ENCODE results near the gene ALDOC. TPM values are rescaled to one million over a fixed set of nuclear protein-coding genes. Genes with fewer than 3 reads are reported as not detected.

ALDOC gene
- total and polyA plus RNA-seq, 2 donors (not counting 1 experiment from before 2014, with no cell fraction given), result 91.3 to 111 TPM

GRCh38 chr17:28597606-28598383 lies 21.1 kb upstream of the ALDOC start:
- Histone ChIP-seq H3K9me3 (ENCODE audit: control insufficient read depth, insufficient read depth, low read depth, low read length) (no peaks in the 10 kb centered on the region), H3K4me2 (ENCODE audit: extremely low read depth, insufficient read depth, low read length) (peak overlapping the region; percentile 98), H3K27ac (ENCODE audit: insufficient read depth, low read length) (peak overlapping the region; percentile 94), H3K4me1 (ENCODE audit: control insufficient read depth, extremely low read depth, insufficient read depth, low read length) (peaks cover 6% of the 10 kb centered on the region), H3K36me3 (ENCODE audit: control insufficient read depth, insufficient read depth, low read length) (no peaks in the 10 kb centered on the region), H3K9ac (ENCODE audit: insufficient read depth, low read length) (no peak overlapping the region), H3K4me3 (replicated peaks in 1 of 4; ENCODE audit: control extremely low read depth in 1 of 4, insufficient read depth in 1 of 4, low read depth in 3 of 4, low read length in 4 of 4) (peak overlapping the region; percentile 62 to 94 (median 86)), H3K79me2 (ENCODE audit: control insufficient read depth, insufficient read depth, low read length) (peaks cover 16% of the 10 kb centered on the region), H2AFZ (ENCODE audit: low read length) (no peak overlapping the region), H3K27me3 (ENCODE audit: control insufficient read depth, insufficient read depth, low read length) (no peaks in the 10 kb centered on the region), H4K20me1 (ENCODE audit: control insufficient read depth, extremely low read depth, insufficient read depth, low read length) (no peaks in the 10 kb centered on the region)
- TF ChIP-seq EZH2 (IDR thresholded peaks at IDR 0.05; ENCODE audit: low read length, missing control alignments) (no peak), CTCF (conservative IDR thresholded peaks at IDR 0.05 in 1 of 2, IDR thresholded peaks at IDR 0.05 in 1 of 2; ENCODE audit: low read depth in 1 of 2, low read length in 2 of 2) (no peak)
- DNase-seq (ENCODE audit: low read depth in 2 of 2), result no peak

- no peaks in the 10 kb centered on the region for H4K20me1 ChIP-seq (ENCODE audit: control insufficient read depth, extremely low read depth, insufficient read depth, low read length)
- peaks cover 1% of the 10 kb centered on the region for H3K79me2 ChIP-seq (ENCODE audit: control insufficient read depth, insufficient read depth, low read length)
- TF ChIP-seq CTCF (conservative IDR thresholded peaks at IDR 0.05 in 1 of 2, IDR thresholded peaks at IDR 0.05 in 1 of 2; ENCODE audit: low read depth in 1 of 2, low read length in 2 of 2) (no peak), EZH2 (IDR thresholded peaks at IDR 0.05; ENCODE audit: low read length, missing control alignments) (no peak)
- H3K27ac ChIP-seq (ENCODE audit: insufficient read depth, low read length), result no peak overlapping the region
- no peaks in the 10 kb centered on the region for H3K4me1 ChIP-seq (ENCODE audit: control insufficient read depth, extremely low read depth, insufficient read depth, low read length)
- peaks cover 14% of the 10 kb centered on the region for H3K36me3 ChIP-seq (ENCODE audit: control insufficient read depth, insufficient read depth, low read length)
- H3K4me3 ChIP-seq (replicated peaks in 1 of 4; ENCODE audit: control extremely low read depth in 1 of 4, insufficient read depth in 1 of 4, low read depth in 3 of 4, low read length in 4 of 4), result no peak overlapping the region
- H2AFZ ChIP-seq (ENCODE audit: low read length), result no peak overlapping the region
- no peak for DNase-seq (ENCODE audit: low read depth in 2 of 2)
- no peak overlapping the region for H3K9ac ChIP-seq (ENCODE audit: insufficient read depth, low read length)
- H3K4me2 ChIP-seq (ENCODE audit: extremely low read depth, insufficient read depth, low read length), result no peak overlapping the region
- H3K27me3 ChIP-seq (ENCODE audit: control insufficient read depth, insufficient read depth, low read length), result no peaks in the 10 kb centered on the region
- H3K9me3 ChIP-seq (ENCODE audit: control insufficient read depth, insufficient read depth, low read depth, low read length), result no peaks in the 10 kb centered on the region
These were observed 15.6 kb upstream of the ALDOC start for GRCh38 chr17:28592260-28592659.

GRCh38 chr17:28585851-28586250 lies 9.2 kb upstream of the ALDOC start:
- H3K79me2 ChIP-seq (ENCODE audit: control insufficient read depth, insufficient read depth, low read length), result no peaks in the 10 kb centered on the region
- no peaks in the 10 kb centered on the region for H3K4me1 ChIP-seq (ENCODE audit: control insufficient read depth, extremely low read depth, insufficient read depth, low read length)
- H3K9ac ChIP-seq (ENCODE audit: insufficient read depth, low read length), result no peak overlapping the region
- no peak overlapping the region for H3K4me3 ChIP-seq (replicated peaks in 1 of 4; ENCODE audit: control extremely low read depth in 1 of 4, insufficient read depth in 1 of 4, low read depth in 3 of 4, low read length in 4 of 4)
- no peaks in the 10 kb centered on the region for H3K9me3 ChIP-seq (ENCODE audit: control insufficient read depth, insufficient read depth, low read depth, low read length)
- TF ChIP-seq EZH2 (IDR thresholded peaks at IDR 0.05; ENCODE audit: low read length, missing control alignments) (no peak), CTCF (conservative IDR thresholded peaks at IDR 0.05 in 1 of 2, IDR thresholded peaks at IDR 0.05 in 1 of 2; ENCODE audit: low read depth in 1 of 2, low read length in 2 of 2) (no peak)
- no peaks in the 10 kb centered on the region for H3K27me3 ChIP-seq (ENCODE audit: control insufficient read depth, insufficient read depth, low read length)
- H3K27ac ChIP-seq (ENCODE audit: insufficient read depth, low read length), result no peak overlapping the region
- no peak for DNase-seq (ENCODE audit: low read depth in 2 of 2)
- no peak overlapping the region for H2AFZ ChIP-seq (ENCODE audit: low read length)
- H4K20me1 ChIP-seq (ENCODE audit: control insufficient read depth, extremely low read depth, insufficient read depth, low read length), result no peaks in the 10 kb centered on the region
- no peak overlapping the region for H3K4me2 ChIP-seq (ENCODE audit: extremely low read depth, insufficient read depth, low read length)
- peaks cover 30% of the 10 kb centered on the region for H3K36me3 ChIP-seq (ENCODE audit: control insufficient read depth, insufficient read depth, low read length)

Data from fibroblast of lung (primary cell).